Breast epithelium (tissue), 3 donors: Measurements from ENCODE around the gene SLC25A43.

Experiments used
- CTCF ChIP-seq, 3 donors: fragments of 450-650 bp; IDR thresholded peaks; one replicate each; pipeline ENCODE4 v1.5.1; 2016 to 2017; ENCODE audit warnings: antibody characterized with exemption in 3 of 3, mild to moderate bottlenecking in 3 of 3, moderate library complexity in 3 of 3
- POLR2A ChIP-seq: fragments of 450-650 bp; IDR thresholded peaks from one replicate; pipeline ENCODE4 v1.6.1; 2016; ENCODE audit warnings: antibody characterized with exemption, mild to moderate bottlenecking, moderate library complexity

GRCh38 chrX:119421016-119421705 lies 22.0 kb downstream of the SLC25A43 start:
- TF ChIP-seq POLR2A (no peak), CTCF (IDR thresholded peaks at IDR 0.05) (no peak)
